WERI-Rb-1 (cell line): ENCODE data around the gene FLG.
"Not testable (repeated sequence)": the region's sequence is repeated elsewhere in the genome, so short reads cannot be mapped to it uniquely, and the experiment has no call there.

Experiments used
- DNase-seq: peaks from one replicate; pipeline ENCODE4 v3.0.0-alpha.2; 2020
- H3K27ac ChIP-seq: fragments of 250-450 bp; sonication (Bioruptor Pico); 2 replicates; pipeline ENCODE4 v1.5.1; 2020; ENCODE audit warnings: mild to moderate bottlenecking, moderate library complexity
- H3K27me3 ChIP-seq: fragments of 250-450 bp; sonication (Bioruptor Pico); 2 replicates; pipeline ENCODE4 v1.5.1; 2021; ENCODE audit warnings: mild to moderate bottlenecking, low read depth, moderate library complexity; ENCODE audit not compliant: insufficient read depth, severe bottlenecking
- H3K36me3 ChIP-seq: fragments of 250-450 bp; sonication (Bioruptor Pico); 2 replicates; pipeline ENCODE4 v1.5.1; 2020; ENCODE audit warnings: mild to moderate bottlenecking, moderate library complexity
- H3K4me3 ChIP-seq: 2 replicates; pipeline ENCODE4 v1.5.1; 2011; ENCODE audit warnings: low read depth, mild to moderate bottlenecking, control low read depth, low read length
- H3K9me3 ChIP-seq: fragments of 250-450 bp; sonication (Bioruptor Pico); 2 replicates; pipeline ENCODE4 v1.5.1; 2021; ENCODE audit warnings: mild to moderate bottlenecking, moderate library complexity; ENCODE audit not compliant: severe bottlenecking
- CTCF ChIP-seq: IDR thresholded peaks from 2 replicates; pipeline ENCODE4 v1.5.1; 2011; ENCODE audit warnings: low read depth, mild to moderate bottlenecking, control low read depth, inconsistent platforms, low read length

Gene FLG

GRCh38 chr1:152328801-152329391 lies 3.9 kb upstream of the FLG start:
- no peak overlapping the region for H3K27ac ChIP-seq
- peaks cover 70% of the 10 kb centered on the region for H3K27me3 ChIP-seq
- DNase-seq: no peak
- TF ChIP-seq CTCF: no peak
- no peaks in the 10 kb centered on the region for H3K9me3 ChIP-seq
- no peaks in the 10 kb centered on the region for H3K36me3 ChIP-seq
- H3K4me3 ChIP-seq: no peak overlapping the region

- H3K9me3 ChIP-seq: peaks cover 12% of the 10 kb centered on the region
- peaks cover 69% of the 10 kb centered on the region for H3K27me3 ChIP-seq
- no peak overlapping the region for H3K27ac ChIP-seq
- no peak overlapping the region for H3K4me3 ChIP-seq
- no peak for TF ChIP-seq CTCF
- no peaks in the 10 kb centered on the region for H3K36me3 ChIP-seq
- DNase-seq: no peak
Measured at GRCh38 chr1:152313970-152314369, 11.1 kb downstream of the FLG start.

GRCh38 chr1:152313319-152313801 lies 11.7 kb downstream of the FLG start:
- Histone ChIP-seq H3K4me3 (no peak overlapping the region), H3K36me3 (no peaks in the 10 kb centered on the region), H3K9me3 (peaks cover 14% of the 10 kb centered on the region), H3K27ac (no peak overlapping the region), H3K27me3 (peaks cover 67% of the 10 kb centered on the region)
- no peak for TF ChIP-seq CTCF
- no peak for DNase-seq

- peaks cover 19% of the 10 kb centered on the region for H3K9me3 ChIP-seq
- H3K27me3 ChIP-seq: peaks cover 64% of the 10 kb centered on the region
- not testable (repeated sequence) for H3K27ac ChIP-seq
Measured at GRCh38 chr1:152312169-152312568, 12.9 kb downstream of the FLG start.

GRCh38 chr1:152309955-152310354 lies 15.1 kb downstream of the FLG start:
- peaks cover 53% of the 10 kb centered on the region for H3K27me3 ChIP-seq
- H3K36me3 ChIP-seq: no peaks in the 10 kb centered on the region
- DNase-seq: no peak
- no peak overlapping the region for H3K4me3 ChIP-seq
- no peak overlapping the region for H3K27ac ChIP-seq
- no peak for TF ChIP-seq CTCF
- H3K9me3 ChIP-seq: peaks cover 19% of the 10 kb centered on the region

More at GRCh38 chr1:152312169-152312568, 12.9 kb downstream of the FLG start:
- not testable (repeated sequence) for H3K36me3 ChIP-seq, DNase-seq, H3K4me3 ChIP-seq

- not testable (repeated sequence) for H3K27ac ChIP-seq, H3K36me3 ChIP-seq, DNase-seq, H3K4me3 ChIP-seq
- Histone ChIP-seq H3K27me3 (peaks cover 53% of the 10 kb centered on the region), H3K9me3 (peaks cover 19% of the 10 kb centered on the region)
Measured at GRCh38 chr1:152309320-152309901, 15.6 kb downstream of the FLG start.

- Histone ChIP-seq H3K27me3 (peaks cover 46% of the 10 kb centered on the region), H3K9me3 (peaks cover 19% of the 10 kb centered on the region)
- H3K36me3 ChIP-seq, DNase-seq, H3K4me3 ChIP-seq, H3K27ac ChIP-seq: not testable (repeated sequence)
Measured at GRCh38 chr1:152308758-152309157, 16.3 kb downstream of the FLG start.

GRCh38 chr1:152307970-152308369 lies 17.1 kb downstream of the FLG start:
- not testable (repeated sequence) for H3K27ac ChIP-seq, H3K4me3 ChIP-seq, DNase-seq, H3K36me3 ChIP-seq
- Histone ChIP-seq H3K27me3 (peaks cover 44% of the 10 kb centered on the region), H3K9me3 (peaks cover 22% of the 10 kb centered on the region)

- H3K4me3 ChIP-seq, H3K36me3 ChIP-seq, H3K27ac ChIP-seq, DNase-seq: not testable (repeated sequence)
- Histone ChIP-seq H3K27me3 (peaks cover 59% of the 10 kb centered on the region), H3K9me3 (peaks cover 23% of the 10 kb centered on the region)
Measured at GRCh38 chr1:152306123-152306522, 18.9 kb downstream of the FLG start.

- not testable (repeated sequence) for DNase-seq
Measured at GRCh38 chr1:152304773-152305172, 20.3 kb downstream of the FLG start.

More at GRCh38 chr1:152304773-152305172, 20.3 kb downstream of the FLG start:
- Histone ChIP-seq H3K27me3 (peaks cover 55% of the 10 kb centered on the region), H3K9me3 (peaks cover 19% of the 10 kb centered on the region)
- not testable (repeated sequence) for H3K27ac ChIP-seq, H3K36me3 ChIP-seq, H3K4me3 ChIP-seq
